ENCODE results near the gene CSGALNACT2. TPM values are rescaled to one million over a fixed set of nuclear protein-coding genes. Genes with fewer than 3 reads are reported as not detected.

The CSGALNACT2 gene
- total RNA-seq, 1 experiment from 2014 or later: 22.3 TPM

- ATAC-seq: peak; percentile 54; the same call in 1 of the 2 replicates
- CTCF ChIA-PET: interaction anchor here (1.4 kb wide), 1 partner anchor 10 kb away, joined by 15 read pairs; no protein-coding TSS in a partner anchor
- peaks cover 26% of the 10 kb centered on the region for H3K4me1 ChIP-seq (ENCODE audit: control insufficient read depth, insufficient read depth, low read length)
- H3K27me3 ChIP-seq (ENCODE audit: control insufficient read depth, insufficient read depth, low read length): no peaks in the 10 kb centered on the region
- H3K9me3 ChIP-seq (ENCODE audit: control insufficient read depth, insufficient read depth, low read depth, low read length): no peaks in the 10 kb centered on the region
- in situ Hi-C loops (cut with HindIII; ENCODE audit: low pct_unique_long_range_greater_than_20kb, low sequenced_read_pairs) (no loop called here), intact Hi-C loops (cut with micrococcal nuclease; ENCODE audit: unreplicated experiment) (no loop called here)
- no TSS peak for BruUV-seq (replicated peaks)
- POLR2A ChIA-PET: no interaction called here
- no peak overlapping the region for H3K4me3 ChIP-seq (ENCODE audit: low read depth in 2 of 2, low read length in 2 of 2)
- no peak overlapping the region; the same call in 1 of the 2 replicates for H3K27ac ChIP-seq (ENCODE audit: low read length)
- TF ChIP-seq POLR2AphosphoS5 (IDR thresholded peaks at IDR 0.05; ENCODE audit: low read depth, low read length): no peak
- TF ChIP-seq SIN3A (IDR thresholded peaks at IDR 0.05; ENCODE audit: borderline replicate concordance, insufficient read depth, low read depth, low read length): no peak
- no peak for TF ChIP-seq REST (IDR thresholded peaks at IDR 0.05; ENCODE audit: insufficient read depth in 1 of 2, low read depth in 2 of 2, low read length in 1 of 2)
- TF ChIP-seq CTCF (IDR thresholded peaks at IDR 0.05): no peak
- no peak for TF ChIP-seq TCF7L2 (IDR thresholded peaks at IDR 0.05; ENCODE audit: low read depth, low read length)
- no peaks in the 10 kb centered on the region for H3K36me3 ChIP-seq (ENCODE audit: control insufficient read depth, insufficient read depth, low read length)
- no peak for DNase-seq (ENCODE audit: low read depth, low spot score)
Observed at GRCh38 chr10:43214071-43214955, 76.1 kb downstream of the CSGALNACT2 start.

GRCh38 chr10:43214956-43215561, 76.8 kb downstream of the CSGALNACT2 start:
- Histone ChIP-seq H3K27me3 (ENCODE audit: control insufficient read depth, insufficient read depth, low read length) (no peaks in the 10 kb centered on the region), H3K4me3 (ENCODE audit: low read depth in 2 of 2, low read length in 2 of 2) (no peak overlapping the region), H3K36me3 (ENCODE audit: control insufficient read depth, insufficient read depth, low read length) (no peaks in the 10 kb centered on the region), H3K4me1 (ENCODE audit: control insufficient read depth, insufficient read depth, low read length) (peaks cover 26% of the 10 kb centered on the region), H3K27ac (ENCODE audit: low read length) (no peak overlapping the region; the same call in 1 of the 2 replicates), H3K9me3 (ENCODE audit: control insufficient read depth, insufficient read depth, low read depth, low read length) (no peaks in the 10 kb centered on the region)
- intact Hi-C loops (cut with micrococcal nuclease; ENCODE audit: unreplicated experiment): no loop called here
- no peak for DNase-seq (ENCODE audit: low read depth, low spot score)
- no peak for ATAC-seq
- ChIA-PET CTCF (no interaction called here), POLR2A (no interaction called here)
- BruUV-seq (replicated peaks): no TSS peak
- in situ Hi-C loops (cut with HindIII; ENCODE audit: low pct_unique_long_range_greater_than_20kb, low sequenced_read_pairs): no loop called here
- no peak for TF ChIP-seq POLR2AphosphoS5 (IDR thresholded peaks at IDR 0.05; ENCODE audit: low read depth, low read length)
- TF ChIP-seq REST (IDR thresholded peaks at IDR 0.05; ENCODE audit: insufficient read depth in 1 of 2, low read depth in 2 of 2, low read length in 1 of 2): no peak
- no peak for TF ChIP-seq CTCF (IDR thresholded peaks at IDR 0.05)

Measured in Panc1 (cell line).